HFF-Myc (cell line): Measurements from ENCODE around the gene PELI2.

Experiments used
- DNase-seq: peaks from one replicate; pipeline ENCODE4 v3.0.0-alpha.2; 2011; ENCODE audit warnings: low read depth; ENCODE audit errors: extremely low read depth
- H3K4me3 ChIP-seq: replicated peaks from 2 replicates; pipeline ENCODE4 v1.5.1; 2011; ENCODE audit warnings: low read depth, mild to moderate bottlenecking, control low read depth, low read length
- TF ChIP-seq, protein P1 (sequence below): IDR thresholded peaks from 2 replicates; pipeline ENCODE4 v1.5.1; 2012; ENCODE audit warnings: mild to moderate bottlenecking, low read depth, low read length, control low read depth; ENCODE audit errors: missing control alignments

Gene PELI2, protein sequence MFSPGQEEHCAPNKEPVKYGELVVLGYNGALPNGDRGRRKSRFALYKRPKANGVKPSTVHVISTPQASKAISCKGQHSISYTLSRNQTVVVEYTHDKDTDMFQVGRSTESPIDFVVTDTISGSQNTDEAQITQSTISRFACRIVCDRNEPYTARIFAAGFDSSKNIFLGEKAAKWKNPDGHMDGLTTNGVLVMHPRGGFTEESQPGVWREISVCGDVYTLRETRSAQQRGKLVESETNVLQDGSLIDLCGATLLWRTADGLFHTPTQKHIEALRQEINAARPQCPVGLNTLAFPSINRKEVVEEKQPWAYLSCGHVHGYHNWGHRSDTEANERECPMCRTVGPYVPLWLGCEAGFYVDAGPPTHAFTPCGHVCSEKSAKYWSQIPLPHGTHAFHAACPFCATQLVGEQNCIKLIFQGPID

GRCh38 chr14:56117765-56118610 is at the start of gene PELI2:
Gene PELI2, plus strand, starts transcription at chr14:56118411. Its CDS starts 250 bp downstream, at chr14:56118661.
- DNase-seq: no peak
- peak within 1 kb of the TSS; percentile 51 for H3K4me3 ChIP-seq
- TF ChIP-seq, protein P1, sequence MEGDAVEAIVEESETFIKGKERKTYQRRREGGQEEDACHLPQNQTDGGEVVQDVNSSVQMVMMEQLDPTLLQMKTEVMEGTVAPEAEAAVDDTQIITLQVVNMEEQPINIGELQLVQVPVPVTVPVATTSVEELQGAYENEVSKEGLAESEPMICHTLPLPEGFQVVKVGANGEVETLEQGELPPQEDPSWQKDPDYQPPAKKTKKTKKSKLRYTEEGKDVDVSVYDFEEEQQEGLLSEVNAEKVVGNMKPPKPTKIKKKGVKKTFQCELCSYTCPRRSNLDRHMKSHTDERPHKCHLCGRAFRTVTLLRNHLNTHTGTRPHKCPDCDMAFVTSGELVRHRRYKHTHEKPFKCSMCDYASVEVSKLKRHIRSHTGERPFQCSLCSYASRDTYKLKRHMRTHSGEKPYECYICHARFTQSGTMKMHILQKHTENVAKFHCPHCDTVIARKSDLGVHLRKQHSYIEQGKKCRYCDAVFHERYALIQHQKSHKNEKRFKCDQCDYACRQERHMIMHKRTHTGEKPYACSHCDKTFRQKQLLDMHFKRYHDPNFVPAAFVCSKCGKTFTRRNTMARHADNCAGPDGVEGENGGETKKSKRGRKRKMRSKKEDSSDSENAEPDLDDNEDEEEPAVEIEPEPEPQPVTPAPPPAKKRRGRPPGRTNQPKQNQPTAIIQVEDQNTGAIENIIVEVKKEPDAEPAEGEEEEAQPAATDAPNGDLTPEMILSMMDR: no peak

DNA sequence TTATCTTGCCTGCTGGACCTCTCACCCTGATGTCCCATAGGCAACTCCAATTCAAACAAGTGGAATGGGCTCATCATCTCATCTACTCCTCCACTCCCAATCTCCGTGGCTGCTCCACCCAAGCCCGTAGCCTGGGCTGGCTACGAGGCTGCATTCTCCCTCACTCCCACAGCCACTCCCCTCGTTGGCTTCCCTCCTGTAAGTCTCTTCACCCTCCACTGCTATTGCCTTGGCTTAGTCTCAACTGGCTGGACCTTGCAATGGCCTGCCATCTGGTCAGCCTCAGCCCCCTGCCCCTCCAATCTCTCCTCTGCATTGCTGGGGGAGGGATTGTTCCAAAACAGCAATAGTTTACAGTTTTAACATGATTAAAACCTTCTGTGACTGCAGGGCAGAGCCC is 44.4 kb upstream of the PELI2 start:
- no peak overlapping the region for H3K4me3 ChIP-seq
- no peak for DNase-seq
- TF ChIP-seq, protein P1: no peak

DNA sequence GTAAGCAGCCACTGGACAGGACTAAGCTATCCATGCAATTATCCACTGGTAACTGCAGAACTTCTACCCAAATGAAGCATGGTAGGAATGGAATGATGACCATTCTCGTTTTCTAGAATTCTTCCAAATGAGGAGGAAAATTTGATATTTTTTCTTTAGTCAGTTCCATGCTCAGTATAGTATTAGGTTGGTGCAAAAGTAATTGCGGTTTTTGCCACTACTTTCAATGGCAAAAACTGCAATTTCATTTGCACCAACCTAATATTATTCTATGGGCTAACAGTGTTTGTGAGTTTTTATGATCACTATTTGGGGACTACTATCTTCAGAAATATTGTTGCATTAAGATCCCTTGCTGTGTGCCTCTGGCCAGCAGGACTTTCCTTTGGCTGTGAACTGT is 42.9 kb upstream of the PELI2 start:
- no peak overlapping the region for H3K4me3 ChIP-seq
- TF ChIP-seq, protein P1: no peak
- no peak for DNase-seq

- DNase-seq: no peak
- TF ChIP-seq, protein P1: no peak
- H3K4me3 ChIP-seq: no peak overlapping the region
Measured at GRCh38 chr14:56081139-56081538, 37.1 kb upstream of the PELI2 start.

GRCh38 chr14:56082880-56083279 is 35.3 kb upstream of the PELI2 start:
- TF ChIP-seq, protein P1: no peak
- DNase-seq: no peak
- H3K4me3 ChIP-seq: no peak overlapping the region

GRCh38 chr14:56085471-56085870 is 32.7 kb upstream of the PELI2 start:
- H3K4me3 ChIP-seq: no peak overlapping the region
- no peak for DNase-seq
- TF ChIP-seq, protein P1: no peak
